ENCODE results near the gene GSTA5. TPM values are rescaled to one million over a fixed set of nuclear protein-coding genes. Genes with fewer than 3 reads are reported as not detected.

Gene GSTA5
- not detected in 5 replicates for total RNA-seq (2022; extraction: Qiagen RNA extraction)

DNA sequence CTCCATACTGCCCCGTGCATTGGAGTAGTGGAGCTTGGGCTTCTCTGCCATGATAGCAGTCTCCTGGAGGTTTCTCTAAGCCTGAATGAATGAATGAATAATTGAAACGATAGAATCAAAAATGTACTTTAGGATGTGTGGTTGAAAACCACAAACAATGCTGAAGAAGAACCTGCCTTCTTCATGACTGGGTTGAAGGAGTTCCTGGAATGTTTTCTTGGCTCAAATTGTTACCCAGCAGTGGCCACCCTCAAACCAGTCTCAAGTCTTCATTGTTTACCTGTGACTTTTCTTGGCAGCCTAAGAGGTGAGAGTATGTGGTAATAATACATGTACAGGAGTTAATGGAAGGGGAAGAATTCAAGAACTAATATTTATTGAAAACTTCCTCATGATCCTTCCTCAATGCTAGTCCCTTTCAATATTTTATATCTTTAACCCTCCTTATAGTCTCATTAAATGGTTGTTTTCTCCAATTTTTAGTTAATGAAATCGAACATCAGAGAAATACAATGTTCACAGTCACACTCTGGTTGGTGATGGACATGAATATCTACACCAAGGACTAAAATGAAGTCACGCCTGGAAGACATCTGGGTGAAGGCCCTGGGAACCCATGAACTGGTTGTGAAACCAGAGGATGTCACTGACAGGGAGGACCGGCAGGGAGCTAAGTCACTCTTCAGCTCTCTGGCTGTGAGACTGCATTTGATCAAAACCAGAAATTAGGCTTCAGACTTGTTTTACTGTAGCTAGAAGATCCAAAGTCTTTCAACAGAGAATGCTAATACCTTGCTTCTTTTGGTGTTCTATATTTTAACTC, at the start of gene GSTA5:
GSTA5 (minus strand) TSS at position 51 of the 823 bp plus-strand sequence.

GRCh38 chr6:52803668-52804255, 36.9 kb downstream of the GSTA5 start, which contains the start of gene GSTA1:
GSTA1 (minus strand) TSS chr6:52803816; CDS start chr6:52799267, 4,549 bp downstream.

Other genes with a start within 250 kb of the GSTA5 start
- 32.8 to 45.2 TPM (median 38.4 TPM) in 5 replicates for gene TMEM14A, start 169.7 kb downstream of the GSTA5 start, total RNA-seq (2022; extraction: Qiagen RNA extraction)
- gene GSTA2, start 77.3 kb downstream of the GSTA5 start, total RNA-seq (2022; extraction: Qiagen RNA extraction): not detected in 5 replicates
- gene GSTA1, start 37.0 kb downstream of the GSTA5 start, total RNA-seq (2022; extraction: Qiagen RNA extraction): not detected in 5 replicates
- gene GSTA3, start 68.9 kb upstream of the GSTA5 start, total RNA-seq (2022; extraction: Qiagen RNA extraction): not detected in 5 replicates
- gene GSTA4, start 154.5 kb upstream of the GSTA5 start, total RNA-seq (2022; extraction: Qiagen RNA extraction): 8.6 to 10.1 TPM (median 8.7 TPM) in 5 replicates
- 1.6 to 2.5 TPM (median 2.2 TPM) in 5 replicates for gene CILK1, start 221.0 kb upstream of the GSTA5 start, total RNA-seq (2022; extraction: Qiagen RNA extraction)
- 32.5 to 38.2 TPM (median 34.7 TPM) in 5 replicates for gene FBXO9, start 224.6 kb upstream of the GSTA5 start, total RNA-seq (2022; extraction: Qiagen RNA extraction)